Measurements from ENCODE around the gene CADM2. TPM values are rescaled to one million over a fixed set of nuclear protein-coding genes. Genes with fewer than 3 reads are reported as not detected.

Gene CADM2
- total and polyA plus RNA-seq, 2 donors (not counting 3 experiments of a cell fraction or from before 2014, with no cell fraction given) = not detected

DNA sequence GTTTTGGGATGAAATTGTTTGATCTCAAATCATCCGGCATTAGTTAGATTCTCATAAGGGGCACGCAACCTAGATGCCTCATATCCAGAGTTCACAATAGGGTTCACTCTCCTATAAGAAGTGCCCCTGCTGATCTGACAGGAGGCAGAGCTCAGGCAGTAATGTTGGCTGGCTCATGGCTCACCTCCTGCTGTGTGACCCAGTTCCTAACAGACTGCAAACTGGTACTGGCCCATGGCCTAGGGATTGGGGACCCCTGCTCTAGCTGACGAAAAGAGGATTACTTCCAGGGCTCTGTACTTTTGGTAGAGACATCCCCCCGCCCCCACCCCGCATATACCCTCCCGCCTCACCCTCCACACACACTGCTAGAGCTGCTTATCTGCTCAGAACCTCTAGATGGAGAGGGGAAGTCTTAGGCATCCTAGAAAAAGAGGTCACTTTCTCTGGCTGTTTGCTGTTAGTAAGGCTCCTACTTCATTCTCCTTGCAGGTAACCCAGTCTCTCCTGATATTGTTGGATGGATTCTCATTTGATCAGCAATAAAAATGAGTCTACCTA, 923.1 kb downstream of the CADM2 start:
- intact Hi-C loops (cut with micrococcal nuclease) (no loop called here), dilution Hi-C loops (cut with MboI; ENCODE audit: extremely low pct_ligation_motif_present, low sequenced_read_pairs) (no loop called here)
- CTCF ChIA-PET = no interaction called here
- Histone ChIP-seq H3K9me3 (replicated peaks; ENCODE audit: control insufficient read depth, insufficient read depth, low read length) (no peaks in the 10 kb centered on the region), H3K4me1 (ENCODE audit: control insufficient read depth, extremely low read depth, insufficient read depth, low read length) (no peaks in the 10 kb centered on the region), H3K9me1 (replicated peaks; ENCODE audit: control insufficient read depth, extremely low read depth, insufficient read depth, low read length) (no peaks in the 10 kb centered on the region), H3K79me2 (ENCODE audit: control insufficient read depth, insufficient read depth, low read length) (no peaks in the 10 kb centered on the region), H3K36me3 (ENCODE audit: control insufficient read depth in 2 of 2, extremely low read depth in 1 of 2, insufficient read depth in 2 of 2, low read length in 2 of 2) (no peaks in the 10 kb centered on the region), H3K9ac (replicated peaks; ENCODE audit: extremely low read depth, insufficient read depth, low read length) (no peak overlapping the region), H2AFZ (ENCODE audit: low read depth, low read length) (no peak overlapping the region), H4K20me1 (replicated peaks; ENCODE audit: control insufficient read depth, extremely low read depth, insufficient read depth, low read length) (no peaks in the 10 kb centered on the region), H3K27me3 (ENCODE audit: control insufficient read depth in 2 of 2, insufficient read depth in 2 of 2, low read length in 2 of 2) (no peaks in the 10 kb centered on the region), H3K4me3 (replicated peaks in 1 of 3; ENCODE audit: insufficient read depth in 1 of 3, low read depth in 1 of 3, low read length in 3 of 3) (no peak overlapping the region), H3K4me2 (ENCODE audit: insufficient read depth, low read length) (no peak overlapping the region), H3K27ac (ENCODE audit: insufficient read depth, low read depth, low read length) (no peak overlapping the region)
- POLR2A ChIA-PET = no interaction called here
- BruUV-seq (replicated peaks) = no TSS peak
- TF ChIP-seq FOS (IDR thresholded peaks at IDR 0.05; ENCODE audit: borderline replicate concordance, insufficient read depth, low read length) = no peak
- no peak for TF ChIP-seq MYC (IDR thresholded peaks at IDR 0.05; ENCODE audit: low read depth, low read length)
- TF ChIP-seq, protein P1, sequence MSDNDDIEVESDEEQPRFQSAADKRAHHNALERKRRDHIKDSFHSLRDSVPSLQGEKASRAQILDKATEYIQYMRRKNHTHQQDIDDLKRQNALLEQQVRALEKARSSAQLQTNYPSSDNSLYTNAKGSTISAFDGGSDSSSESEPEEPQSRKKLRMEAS (IDR thresholded peaks at IDR 0.05; ENCODE audit: insufficient read depth, insufficient read length) = no peak
- TF ChIP-seq JUN (IDR thresholded peaks at IDR 0.05; ENCODE audit: borderline replicate concordance, insufficient read depth, insufficient read length, low read depth) = no peak
- TF ChIP-seq POLR2AphosphoS5 (IDR thresholded peaks at IDR 0.05; ENCODE audit: insufficient read depth, low read depth, low read length) = no peak
- TF ChIP-seq, protein P2, sequence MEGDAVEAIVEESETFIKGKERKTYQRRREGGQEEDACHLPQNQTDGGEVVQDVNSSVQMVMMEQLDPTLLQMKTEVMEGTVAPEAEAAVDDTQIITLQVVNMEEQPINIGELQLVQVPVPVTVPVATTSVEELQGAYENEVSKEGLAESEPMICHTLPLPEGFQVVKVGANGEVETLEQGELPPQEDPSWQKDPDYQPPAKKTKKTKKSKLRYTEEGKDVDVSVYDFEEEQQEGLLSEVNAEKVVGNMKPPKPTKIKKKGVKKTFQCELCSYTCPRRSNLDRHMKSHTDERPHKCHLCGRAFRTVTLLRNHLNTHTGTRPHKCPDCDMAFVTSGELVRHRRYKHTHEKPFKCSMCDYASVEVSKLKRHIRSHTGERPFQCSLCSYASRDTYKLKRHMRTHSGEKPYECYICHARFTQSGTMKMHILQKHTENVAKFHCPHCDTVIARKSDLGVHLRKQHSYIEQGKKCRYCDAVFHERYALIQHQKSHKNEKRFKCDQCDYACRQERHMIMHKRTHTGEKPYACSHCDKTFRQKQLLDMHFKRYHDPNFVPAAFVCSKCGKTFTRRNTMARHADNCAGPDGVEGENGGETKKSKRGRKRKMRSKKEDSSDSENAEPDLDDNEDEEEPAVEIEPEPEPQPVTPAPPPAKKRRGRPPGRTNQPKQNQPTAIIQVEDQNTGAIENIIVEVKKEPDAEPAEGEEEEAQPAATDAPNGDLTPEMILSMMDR (IDR thresholded peaks at IDR 0.05; ENCODE audit: extremely low read depth in 1 of 2, insufficient read depth in 1 of 2, low read depth in 1 of 2, low read length in 2 of 2) = no peak
- TF ChIP-seq POLR2A (IDR thresholded peaks at IDR 0.05; ENCODE audit: low read depth, low read length) = no peak
- TF ChIP-seq EZH2 (IDR thresholded peaks at IDR 0.05; ENCODE audit: borderline replicate concordance, low read depth, low read length, severe bottlenecking) = no peak
- no peak for TF ChIP-seq GATA2 (IDR thresholded peaks at IDR 0.05; ENCODE audit: insufficient read depth, insufficient read length, low read depth, low read length)
- no peak for DNase-seq (ENCODE audit: low read depth, low spot score)
- no peak for FAIRE-seq
